K562 (cell line): ENCODE data around the gene SCYL1. TPM values are rescaled to one million over a fixed set of nuclear protein-coding genes. Genes with fewer than 3 reads are reported as not detected.

ENCODE experiments used
- FOXK1 ChIP-seq: sonication (generic); formaldehyde crosslinking; IDR thresholded peaks from 2 replicates; pipeline ENCODE4 v1.8.0; 2022; ENCODE audit warnings: missing genetic modification reagents, mild to moderate bottlenecking, borderline replicate concordance
- HMG20B ChIP-seq: fragments of 250-450 bp; sonication (Bioruptor Pico); IDR thresholded peaks from 2 replicates; pipeline ENCODE4 v1.5.0; 2021; ENCODE audit warnings: mild to moderate bottlenecking
- KLF10 ChIP-seq: fragments of 250-450 bp; sonication (Bioruptor Pico); IDR thresholded peaks from 2 replicates; pipeline ENCODE4 v1.6.1; 2021; ENCODE audit warnings: matching md5 sums
- MAFG ChIP-seq: fragments of 450-650 bp; conservative IDR thresholded peaks from 2 replicates; pipeline ENCODE4 v1.6.1; 2016; ENCODE audit warnings: missing genetic modification characterization, missing compliant biosample characterization
- POLR2AphosphoS5 ChIP-seq: IDR thresholded peaks from 2 replicates; pipeline ENCODE4 v1.6.1; 2011; ENCODE audit warnings: mild to moderate bottlenecking, low read depth, low read length, moderate library complexity; ENCODE audit not compliant: control insufficient read depth, insufficient read depth
- POLR2H ChIP-seq: IDR thresholded peaks from 2 replicates; pipeline ENCODE4 v1.6.1; 2016; ENCODE audit warnings: missing genetic modification characterization, low read depth, mild to moderate bottlenecking, control low read depth, missing compliant biosample characterization, moderate library complexity
- POLR3G ChIP-seq: IDR thresholded peaks from 2 replicates; pipeline ENCODE4 v1.6.1; 2011; ENCODE audit not compliant: insufficient read length, insufficient replicate concordance; ENCODE audit errors: extremely low read depth
- RBM17 ChIP-seq: fragments of 200-400 bp; formaldehyde crosslinking; IDR thresholded peaks from 2 replicates; pipeline ENCODE4 v1.6.1; 2017; ENCODE audit warnings: low read depth, mild to moderate bottlenecking, low read length, borderline replicate concordance
- SIX5 ChIP-seq, 2 experiments: IDR thresholded peaks; 2 replicates each; pipeline ENCODE4 v1.6.1; 2011; ENCODE audit warnings: low read length in 2 of 2, borderline replicate concordance in 1 of 2, low read depth in 1 of 2, mild to moderate bottlenecking in 1 of 2, moderate library complexity in 1 of 2; ENCODE audit not compliant: insufficient read depth in 1 of 2
- SMARCC2 ChIP-seq: fragments of 450-650 bp; IDR thresholded peaks from 2 replicates; pipeline ENCODE4 v1.6.1; 2017; ENCODE audit warnings: antibody characterized with exemption, moderate library complexity, mild to moderate bottlenecking, low read depth
- TBL1XR1 ChIP-seq, 2 experiments: IDR thresholded peaks; 2 replicates each; pipeline ENCODE4 v1.6.1; 2012; ENCODE audit warnings: improper control_type of control experiment in 2 of 2, low read length in 2 of 2, mild to moderate bottlenecking in 1 of 2
- TSC22D4 ChIP-seq: fragments of 450-650 bp; IDR thresholded peaks from 2 replicates; pipeline ENCODE4 v1.6.1; 2016; ENCODE audit warnings: missing genetic modification characterization, missing biosample characterization, control low read depth
- ZBTB17 ChIP-seq: fragments of 450-650 bp; formaldehyde crosslinking; IDR thresholded peaks from 2 replicates; pipeline ENCODE4 v1.4.0; 2020; ENCODE audit warnings: mild to moderate bottlenecking
- ZC3H4 ChIP-seq: sonication (generic); formaldehyde crosslinking; IDR thresholded peaks from 2 replicates; pipeline ENCODE4 v1.9.0; 2021; ENCODE audit warnings: missing genetic modification reagents, borderline replicate concordance
- ZEB2 ChIP-seq: fragments of 450-650 bp; IDR thresholded peaks from 2 replicates; pipeline ENCODE4 v1.6.1; 2016
- ZNF23 ChIP-seq: fragments of 250-450 bp; sonication (Bioruptor Pico); IDR thresholded peaks from 2 replicates; pipeline ENCODE4 v1.4.0; 2020; ENCODE audit warnings: mild to moderate bottlenecking
- ZNF24 ChIP-seq: fragments of 450-650 bp; IDR thresholded peaks from 2 replicates; pipeline ENCODE4 v1.6.1; 2016
- ZNF778 ChIP-seq: fragments of 450-650 bp; formaldehyde crosslinking; IDR thresholded peaks from 2 replicates; pipeline ENCODE4 v1.4.0; 2020; ENCODE audit warnings: mild to moderate bottlenecking, moderate library complexity
- polyA plus RNA-seq, 8 experiments: library from polyadenylated mRNA; depleted of rRNA in 4 of 8; stranded (reverse) in 5 of 8; unstranded in 3 of 8; fragments of >200 nt; fragmentation: Nextera tagmentation in 2 of 8; fragmentation: Illumina TruSeq in 1 of 8; extraction: Ambion mirVana in 2 of 8; extraction: Trizol in 1 of 8; gene quantifications; 2 replicates each; pipeline versions ENCODE4 v1.2.1 to v1.2.3, GENCODE V29; 2011 to 2014; ENCODE audit warnings: inconsistent platforms in 1 of 8, missing spikeins in 1 of 8
- total RNA-seq, 7 experiments: library from RNA; depleted of rRNA in 6 of 7; stranded (reverse); fragments of >200 nt in 6 of 7; fragmentation: Illumina TruSeq in 2 of 7; extraction: Trizol in 2 of 7; gene quantifications; 2 replicates each; pipeline versions ENCODE4 v1.2.1 to v1.2.3, GENCODE V29; 2011 to 2021; ENCODE audit warnings: low replicate concordance in 1 of 7
- TF ChIP-seq, protein P1 (sequence below): IDR thresholded peaks from 3 replicates; pipeline ENCODE4 v1.6.1; 2011; ENCODE audit warnings: borderline replicate concordance, mild to moderate bottlenecking; ENCODE audit not compliant: insufficient read length, insufficient read depth
- TF ChIP-seq, protein P2 (sequence below): fragments of 450-650 bp; IDR thresholded peaks from 2 replicates; pipeline ENCODE4 v1.6.1; 2018; ENCODE audit not compliant: partially characterized antibody

The SCYL1 gene
- total and polyA plus RNA-seq, 9 of the 15 experiments (the other 6 are each of a cell fraction or from before 2014, with no cell fraction given), result 1.9 to 145 (median 57.6) TPM

DNA sequence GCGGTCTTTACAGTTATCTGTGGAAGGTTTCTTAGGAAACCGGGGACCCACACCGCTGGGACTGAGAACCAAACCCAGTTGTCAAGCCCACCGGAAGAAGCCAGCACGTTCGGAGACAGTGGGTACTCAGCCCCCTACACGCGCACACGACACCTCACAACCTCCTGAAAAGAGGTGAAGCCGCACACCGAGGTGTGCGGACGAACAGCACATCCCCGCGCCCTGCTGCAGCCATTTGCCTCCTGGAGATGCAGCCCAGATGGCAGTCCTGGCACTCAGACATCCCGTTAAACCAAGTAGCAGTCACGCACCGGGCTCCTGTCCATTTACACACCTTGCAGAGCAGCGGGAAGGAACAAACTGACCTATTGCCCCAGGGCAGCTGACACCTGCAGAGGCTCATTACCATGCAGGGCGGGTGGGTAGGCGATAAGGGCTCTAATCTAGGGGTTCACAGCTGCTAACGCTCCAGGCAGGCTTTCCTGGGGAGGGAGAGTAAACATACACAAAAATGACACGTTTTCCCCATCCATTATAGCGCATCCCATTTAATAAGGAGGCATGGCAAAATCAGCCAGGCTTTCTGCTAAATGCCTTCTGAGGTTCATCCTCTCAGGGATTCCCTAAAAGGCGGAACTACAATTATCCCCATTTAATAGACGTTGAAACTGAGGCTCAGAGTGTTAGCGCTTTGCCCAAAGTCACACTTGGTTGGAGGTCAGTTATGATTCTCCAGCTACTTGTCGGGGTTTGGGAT is 50.1 kb downstream of the SCYL1 start (continued):
- TF ChIP-seq ZNF23 (CRISPR knock-in tag) (no peak), ZNF778 (CRISPR knock-in tag) (no peak), TBL1XR1 (IDR thresholded peaks at IDR 0.05; ENCODE audit: low read length in 2 of 2) (peak; percentile 81 to 87), POLR2H (no peak; the same call in none of the 2 replicates), ZBTB17 (CRISPR knock-in tag) (no peak), POLR3G (no peak), ZC3H4 (CRISPR knock-in tag) (no peak), FOXK1 (CRISPR knock-in tag) (no peak), SMARCC2 (peak; percentile 62; the same call in 1 of the 2 replicates), POLR2AphosphoS5 (peak; percentile 97), MAFG (no peak), RBM17 (no peak), SIX5 (IDR thresholded peaks at IDR 0.05; ENCODE audit: borderline replicate concordance in 1 of 2, insufficient read depth in 1 of 2, low read depth in 1 of 2, low read length in 2 of 2) (no peak), ZEB2 (peak; percentile 90), HMG20B (CRISPR knock-in tag) (no peak), ZNF24 (no peak), TSC22D4 (tag) (no peak), KLF10 (CRISPR knock-in tag) (no peak; the same call in 1 of the 2 replicates)
- TF ChIP-seq, protein P1, sequence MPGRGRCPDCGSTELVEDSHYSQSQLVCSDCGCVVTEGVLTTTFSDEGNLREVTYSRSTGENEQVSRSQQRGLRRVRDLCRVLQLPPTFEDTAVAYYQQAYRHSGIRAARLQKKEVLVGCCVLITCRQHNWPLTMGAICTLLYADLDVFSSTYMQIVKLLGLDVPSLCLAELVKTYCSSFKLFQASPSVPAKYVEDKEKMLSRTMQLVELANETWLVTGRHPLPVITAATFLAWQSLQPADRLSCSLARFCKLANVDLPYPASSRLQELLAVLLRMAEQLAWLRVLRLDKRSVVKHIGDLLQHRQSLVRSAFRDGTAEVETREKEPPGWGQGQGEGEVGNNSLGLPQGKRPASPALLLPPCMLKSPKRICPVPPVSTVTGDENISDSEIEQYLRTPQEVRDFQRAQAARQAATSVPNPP, result no peak
- TF ChIP-seq, protein P2, sequence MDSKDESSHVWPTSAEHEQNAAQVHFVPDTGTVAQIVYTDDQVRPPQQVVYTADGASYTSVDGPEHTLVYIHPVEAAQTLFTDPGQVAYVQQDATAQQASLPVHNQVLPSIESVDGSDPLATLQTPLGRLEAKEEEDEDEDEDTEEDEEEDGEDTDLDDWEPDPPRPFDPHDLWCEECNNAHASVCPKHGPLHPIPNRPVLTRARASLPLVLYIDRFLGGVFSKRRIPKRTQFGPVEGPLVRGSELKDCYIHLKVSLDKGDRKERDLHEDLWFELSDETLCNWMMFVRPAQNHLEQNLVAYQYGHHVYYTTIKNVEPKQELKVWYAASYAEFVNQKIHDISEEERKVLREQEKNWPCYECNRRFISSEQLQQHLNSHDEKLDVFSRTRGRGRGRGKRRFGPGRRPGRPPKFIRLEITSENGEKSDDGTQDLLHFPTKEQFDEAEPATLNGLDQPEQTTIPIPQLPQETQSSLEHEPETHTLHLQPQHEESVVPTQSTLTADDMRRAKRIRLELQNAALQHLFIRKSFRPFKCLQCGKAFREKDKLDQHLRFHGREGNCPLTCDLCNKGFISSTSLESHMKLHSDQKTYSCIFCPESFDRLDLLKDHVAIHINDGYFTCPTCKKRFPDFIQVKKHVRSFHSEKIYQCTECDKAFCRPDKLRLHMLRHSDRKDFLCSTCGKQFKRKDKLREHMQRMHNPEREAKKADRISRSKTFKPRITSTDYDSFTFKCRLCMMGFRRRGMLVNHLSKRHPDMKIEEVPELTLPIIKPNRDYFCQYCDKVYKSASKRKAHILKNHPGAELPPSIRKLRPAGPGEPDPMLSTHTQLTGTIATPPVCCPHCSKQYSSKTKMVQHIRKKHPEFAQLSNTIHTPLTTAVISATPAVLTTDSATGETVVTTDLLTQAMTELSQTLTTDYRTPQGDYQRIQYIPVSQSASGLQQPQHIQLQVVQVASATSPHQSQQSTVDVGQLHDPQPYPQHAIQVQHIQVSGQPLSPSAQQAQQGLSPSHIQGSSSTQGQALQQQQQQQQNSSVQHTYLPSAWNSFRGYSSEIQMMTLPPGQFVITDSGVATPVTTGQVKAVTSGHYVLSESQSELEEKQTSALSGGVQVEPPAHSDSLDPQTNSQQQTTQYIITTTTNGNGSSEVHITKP, result no peak
